Measurements from ENCODE around the gene GRM4. TPM values are rescaled to one million over a fixed set of nuclear protein-coding genes. Genes with fewer than 3 reads are reported as not detected.

GRM4 gene
- total RNA-seq, 4 donors from 2014 or later = 0.19 TPM; not detected in 3

GRCh38 chr6:34092631-34093030 lies 53.3 kb downstream of the GRM4 start:
- intact Hi-C loops (cut with DNase I; ENCODE audit: low total_unique reads) = no loop called here
- TF ChIP-seq CTCF (IDR thresholded peaks at IDR 0.05) (no peak), POLR2A (IDR thresholded peaks at IDR 0.05) (no peak)
- WGBS, 2 donors = 57 to 68% methylated on average over 10 of the region's 10 CpGs
- DNase-seq (ENCODE audit: low spot score in 2 of 2) = no peak
- H3K4me3 ChIP-seq (ENCODE audit: low read depth, poor library complexity, severe bottlenecking) = no peak overlapping the region

- 63 to 72% methylated on average over 4 to 5 of the region's 5 CpGs for WGBS, 2 donors
- intact Hi-C loops (cut with DNase I; ENCODE audit: low total_unique reads) = no loop called here
- H3K4me3 ChIP-seq (ENCODE audit: low read depth, poor library complexity, severe bottlenecking) = no peak overlapping the region
- TF ChIP-seq CTCF (IDR thresholded peaks at IDR 0.05) (no peak), POLR2A (IDR thresholded peaks at IDR 0.05) (no peak)
- DNase-seq (ENCODE audit: low spot score in 2 of 2) = no peak
Measured at GRCh38 chr6:34090935-34091334, 55.0 kb downstream of the GRM4 start.

GRCh38 chr6:34090529-34090928 lies 55.4 kb downstream of the GRM4 start:
- no peak for TF ChIP-seq CTCF (IDR thresholded peaks at IDR 0.05)
- TF ChIP-seq POLR2A (IDR thresholded peaks at IDR 0.05) = no peak
- intact Hi-C loops (cut with DNase I; ENCODE audit: low total_unique reads) = no loop called here
- DNase-seq (ENCODE audit: low spot score in 2 of 2) = no peak
- H3K4me3 ChIP-seq (ENCODE audit: low read depth, poor library complexity, severe bottlenecking) = no peak overlapping the region
- WGBS, 2 donors = 56 to 66% methylated on average over 9 of the region's 9 CpGs

- intact Hi-C loops (cut with DNase I; ENCODE audit: low total_unique reads) = no loop called here
- WGBS, 2 donors = 81 to 86% methylated on average over 2 of the region's 2 CpGs
- no peak for TF ChIP-seq POLR2A (IDR thresholded peaks at IDR 0.05)
- DNase-seq (ENCODE audit: low spot score in 2 of 2) = no peak
- H3K4me3 ChIP-seq (ENCODE audit: low read depth, poor library complexity, severe bottlenecking) = no peak overlapping the region
Measured at GRCh38 chr6:34086558-34086957, 59.3 kb downstream of the GRM4 start.

GRCh38 chr6:34085453-34086170 lies 60.3 kb downstream of the GRM4 start:
- intact Hi-C loops (cut with DNase I; ENCODE audit: low total_unique reads) = no loop called here
- no peak for DNase-seq (ENCODE audit: low spot score in 2 of 2)
- H3K4me3 ChIP-seq (ENCODE audit: low read depth, poor library complexity, severe bottlenecking) = no peak overlapping the region
- TF ChIP-seq CTCF (IDR thresholded peaks at IDR 0.05) = no peak
- TF ChIP-seq POLR2A (IDR thresholded peaks at IDR 0.05) = no peak
- WGBS, 2 donors = 88 to 93% methylated on average over 14 of the region's 14 CpGs

GRCh38 chr6:34084591-34085290 lies 61.1 kb downstream of the GRM4 start:
- H3K4me3 ChIP-seq (ENCODE audit: low read depth, poor library complexity, severe bottlenecking) = no peak overlapping the region
- intact Hi-C loops (cut with DNase I; ENCODE audit: low total_unique reads) = no loop called here
- TF ChIP-seq POLR2A (IDR thresholded peaks at IDR 0.05) = no peak
- no peak for TF ChIP-seq CTCF (IDR thresholded peaks at IDR 0.05)
- DNase-seq (ENCODE audit: low spot score in 2 of 2) = no peak
- 72 to 77% methylated on average over 13 of the region's 13 CpGs for WGBS, 2 donors
